Esophagus muscularis mucosa (tissue), 4 donors: ENCODE measurements around the gene ULBP1. TPM values are rescaled to one million over a fixed set of nuclear protein-coding genes. Genes with fewer than 3 reads are reported as not detected.
"Not testable (repeated sequence)": the region's sequence is repeated elsewhere in the genome, so short reads cannot be mapped to it uniquely, and the experiment has no call there.

Source experiments
- DNase-seq: peaks from one replicate; pipeline ENCODE4 v3.0.0-alpha.2; 2017; ENCODE audit errors: extremely low spot score
- H3K27ac ChIP-seq, 4 donors: fragments of 200-600 bp; sonication (generic); replicated peaks in 1 of 4; 1 replicate in 3 of 4; 2 replicates in 1 of 4; pipeline ENCODE4 v1.5.1; 2016 to 2019; ENCODE audit warnings: mild to moderate bottlenecking in 1 of 4
- H3K27me3 ChIP-seq, 4 donors: fragments of 200-600 bp; sonication (generic); one replicate each; pipeline versions ENCODE4 v1.5.1 to v1.6.0; 2016 to 2019
- H3K36me3 ChIP-seq, 4 donors: fragments of 200-600 bp; sonication (generic); one replicate each; pipeline ENCODE4 v1.5.1; 2016 to 2019
- H3K4me1 ChIP-seq, 4 donors: fragments of 200-600 bp; sonication (generic); one replicate each; pipeline ENCODE4 v1.5.1; 2016 to 2019
- H3K4me3 ChIP-seq, 4 donors: fragments of 200-600 bp; sonication (generic); 1 replicate in 2 of 4; 2 replicates in 2 of 4; pipeline ENCODE4 v1.5.1; 2016 to 2019; ENCODE audit warnings: mild to moderate bottlenecking in 4 of 4, moderate library complexity in 1 of 4
- H3K9me3 ChIP-seq, 4 donors: fragments of 200-600 bp; sonication (generic); 1 replicate in 3 of 4; 2 replicates in 1 of 4; pipeline ENCODE4 v1.5.1; 2016 to 2019
- EP300 ChIP-seq: sonication (generic); formaldehyde crosslinking; IDR thresholded peaks from one replicate; pipeline ENCODE4 v1.6.1; 2017; ENCODE audit warnings: antibody characterized with exemption
- POLR2A ChIP-seq: fragments of 450-650 bp; IDR thresholded peaks from one replicate; pipeline ENCODE4 v1.6.1; 2017; ENCODE audit warnings: antibody characterized with exemption, moderate library complexity, mild to moderate bottlenecking, low read depth
- POLR2AphosphoS5 ChIP-seq, 2 donors: sonication (generic); formaldehyde crosslinking; IDR thresholded peaks; one replicate each; pipeline ENCODE4 v1.6.1; 2017; ENCODE audit warnings: antibody characterized with exemption in 2 of 2
- WGBS: methylation state at CpG from one replicate; pipeline ENCODE4 v1.1.5; 2018; 5-methylcytosine and 5-hydroxymethylcytosine counted together
- intact Hi-C: fragments of 100-400 bp; cut with DNase I; formaldehyde crosslinking; loops from one replicate; pipeline ENCODE4 v1.15.1; 2023
- total RNA-seq, 4 donors: library from RNA; depleted of rRNA; stranded (reverse); fragments of >200 nt; gene quantifications; one replicate each; pipeline versions ENCODE4 v1.1.0 to v1.2.1, GENCODE V29; 2016
- TF ChIP-seq, protein P1 (sequence below), 3 experiments: fragments of 200-600 bp in 2 of 3; fragments of 450-650 bp in 1 of 3; sonication (generic) in 2 of 3; IDR thresholded peaks; one replicate each; pipeline ENCODE4 v1.5.1; 2017 to 2019; ENCODE audit warnings: antibody characterized with exemption in 3 of 3, mild to moderate bottlenecking in 2 of 3, moderate library complexity in 1 of 3

ULBP1 gene
- total RNA-seq, 4 donors from 2014 or later, result 0.17 TPM; not detected in 3

DNA sequence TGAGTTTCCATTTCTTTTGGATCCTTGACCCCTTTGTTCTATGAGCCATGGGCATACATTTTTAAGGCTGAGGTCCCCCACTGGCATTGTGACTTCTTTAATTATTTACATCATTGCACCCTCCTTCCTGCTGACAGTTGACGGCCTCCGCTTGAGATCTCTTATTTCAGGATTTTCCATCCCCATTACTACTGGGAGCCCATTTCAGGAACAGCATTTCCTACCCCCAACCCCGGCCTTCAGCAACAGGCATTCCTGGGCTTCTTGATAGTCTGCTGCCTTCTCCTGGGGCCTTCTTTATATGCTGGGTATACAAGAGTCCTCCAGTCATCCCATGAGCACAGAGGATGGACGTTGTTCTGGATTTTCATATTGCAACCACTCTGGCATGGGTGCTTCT, 3.8 kb downstream of the ULBP1 start:
- no peak for DNase-seq
- TF ChIP-seq POLR2AphosphoS5 (IDR thresholded peaks at IDR 0.05) (no peak), EP300 (no peak), POLR2A (no peak)
- TF ChIP-seq, protein P1, sequence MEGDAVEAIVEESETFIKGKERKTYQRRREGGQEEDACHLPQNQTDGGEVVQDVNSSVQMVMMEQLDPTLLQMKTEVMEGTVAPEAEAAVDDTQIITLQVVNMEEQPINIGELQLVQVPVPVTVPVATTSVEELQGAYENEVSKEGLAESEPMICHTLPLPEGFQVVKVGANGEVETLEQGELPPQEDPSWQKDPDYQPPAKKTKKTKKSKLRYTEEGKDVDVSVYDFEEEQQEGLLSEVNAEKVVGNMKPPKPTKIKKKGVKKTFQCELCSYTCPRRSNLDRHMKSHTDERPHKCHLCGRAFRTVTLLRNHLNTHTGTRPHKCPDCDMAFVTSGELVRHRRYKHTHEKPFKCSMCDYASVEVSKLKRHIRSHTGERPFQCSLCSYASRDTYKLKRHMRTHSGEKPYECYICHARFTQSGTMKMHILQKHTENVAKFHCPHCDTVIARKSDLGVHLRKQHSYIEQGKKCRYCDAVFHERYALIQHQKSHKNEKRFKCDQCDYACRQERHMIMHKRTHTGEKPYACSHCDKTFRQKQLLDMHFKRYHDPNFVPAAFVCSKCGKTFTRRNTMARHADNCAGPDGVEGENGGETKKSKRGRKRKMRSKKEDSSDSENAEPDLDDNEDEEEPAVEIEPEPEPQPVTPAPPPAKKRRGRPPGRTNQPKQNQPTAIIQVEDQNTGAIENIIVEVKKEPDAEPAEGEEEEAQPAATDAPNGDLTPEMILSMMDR (IDR thresholded peaks at IDR 0.05), result no peak
- peaks cover 0 to 87% (median 30%) of the 10 kb centered on the region in 4 donors for H3K27me3 ChIP-seq
- no peak overlapping the region for H3K4me3 ChIP-seq
- intact Hi-C loops, result no loop called here
- H3K4me1 ChIP-seq, result peaks cover 26 to 29% (median 28%) of the 10 kb centered on the region in 4 donors
- H3K27ac ChIP-seq, result no peak overlapping the region
- no peaks in the 10 kb centered on the region for H3K9me3 ChIP-seq
- 74% methylated on average over 4 of the region's 4 CpGs for WGBS
- H3K36me3 ChIP-seq, result no peaks in the 10 kb centered on the region

GRCh38 chr6:149967999-149968398, 4.3 kb downstream of the ULBP1 start:
- H3K27ac ChIP-seq, H3K36me3 ChIP-seq, DNase-seq, H3K4me3 ChIP-seq, intact Hi-C loops, H3K9me3 ChIP-seq: not testable (repeated sequence)
- H3K27me3 ChIP-seq, result peaks cover 0 to 84% (median 28%) of the 10 kb centered on the region in 4 donors
- H3K4me1 ChIP-seq, result peaks cover 24 to 27% (median 26%) of the 10 kb centered on the region in 4 donors
- WGBS, result 53% methylated on average over 2 of the region's 2 CpGs

GRCh38 chr6:149968909-149969308, 5.2 kb downstream of the ULBP1 start:
- 80% methylated on average over 2 of the region's 2 CpGs for WGBS

GRCh38 chr6:149969635-149970034, 5.9 kb downstream of the ULBP1 start:
- Histone ChIP-seq H3K9me3 (no peaks in the 10 kb centered on the region), H3K4me3 (no peak overlapping the region), H3K36me3 (no peaks in the 10 kb centered on the region), H3K27me3 (peaks cover 0 to 82% (median 18%) of the 10 kb centered on the region in 4 donors), H3K27ac (no peak overlapping the region), H3K4me1 (peaks cover 9 to 11% (median 10%) of the 10 kb centered on the region in 4 donors)
- 69% methylated on average over 2 of the region's 2 CpGs for WGBS
- TF ChIP-seq, protein P1 (IDR thresholded peaks at IDR 0.05), result no peak
- no peak for DNase-seq
- intact Hi-C loops, result no loop called here

More at GRCh38 chr6:149968909-149969308, 5.2 kb downstream of the ULBP1 start:
- H3K9me3 ChIP-seq, DNase-seq, H3K4me3 ChIP-seq, intact Hi-C loops, H3K36me3 ChIP-seq, H3K27ac ChIP-seq: not testable (repeated sequence)
- peaks cover 16 to 18% (median 17%) of the 10 kb centered on the region in 4 donors for H3K4me1 ChIP-seq
- peaks cover 0 to 82% (median 24%) of the 10 kb centered on the region in 4 donors for H3K27me3 ChIP-seq

DNA sequence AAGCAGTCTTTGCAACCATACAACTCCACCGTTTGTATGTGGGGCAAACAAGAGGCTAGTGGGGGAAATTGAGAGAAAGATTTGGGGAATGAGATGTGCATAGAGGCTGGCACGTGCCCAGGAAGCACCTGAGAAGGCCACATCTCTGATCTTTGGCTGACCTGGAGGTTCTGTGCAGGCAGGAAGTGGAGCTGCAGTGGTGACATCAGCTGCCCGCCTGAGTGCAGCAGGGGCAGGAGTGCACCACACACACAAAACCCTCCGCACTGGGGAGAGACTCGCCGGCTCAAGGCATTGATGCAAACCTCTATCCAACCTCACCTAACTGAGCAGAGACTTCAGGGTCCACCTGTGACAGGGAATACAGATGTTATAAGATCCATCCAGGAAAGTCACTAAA, 10.7 kb downstream of the ULBP1 start:
- WGBS, result 67% methylated on average over 6 of the region's 6 CpGs
- H3K4me3 ChIP-seq, intact Hi-C loops: not testable (repeated sequence)

DNA sequence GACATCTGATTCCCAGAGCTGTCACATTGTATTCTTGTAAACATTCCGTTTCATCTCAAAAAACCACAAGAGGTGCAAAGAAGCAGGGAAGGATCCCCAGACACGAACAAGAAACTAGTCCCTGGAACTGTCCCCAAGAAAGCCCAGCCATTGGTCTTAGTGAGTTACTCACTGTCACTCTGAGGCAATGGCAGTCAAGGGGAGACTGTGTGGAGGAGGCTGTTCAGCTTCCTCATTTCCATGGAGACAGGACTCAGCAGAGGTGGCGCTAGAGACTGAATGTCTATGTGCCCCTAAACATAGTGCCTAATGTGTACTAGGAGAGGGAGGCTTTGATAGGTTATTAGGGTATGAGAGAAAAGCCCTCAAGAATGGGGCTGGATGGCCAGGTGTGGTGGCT, 11.1 kb downstream of the ULBP1 start:
- H3K27me3 ChIP-seq, result peaks cover 0 to 67% (median 2%) of the 10 kb centered on the region in 4 donors

More for the DNA sequence above, 10.7 kb downstream of the ULBP1 start:
- not testable (repeated sequence) for H3K27ac ChIP-seq, H3K36me3 ChIP-seq, H3K9me3 ChIP-seq, H3K4me1 ChIP-seq, DNase-seq
- peaks cover 0 to 67% (median 2%) of the 10 kb centered on the region in 4 donors for H3K27me3 ChIP-seq

More for the DNA sequence above, 11.1 kb downstream of the ULBP1 start:
- intact Hi-C loops, result no loop called here
- no peaks in the 10 kb centered on the region for H3K36me3 ChIP-seq
- no peak for DNase-seq
- TF ChIP-seq EP300 (no peak), POLR2AphosphoS5 (IDR thresholded peaks at IDR 0.05) (no peak), POLR2A (no peak)
- TF ChIP-seq, protein P1 (IDR thresholded peaks at IDR 0.05), result no peak
- H3K9me3 ChIP-seq, result no peaks in the 10 kb centered on the region
- WGBS, result 38% methylated on average over 3 of the region's 3 CpGs
- H3K4me1 ChIP-seq, result no peaks in the 10 kb centered on the region
- H3K27ac ChIP-seq, result no peak overlapping the region
- no peak overlapping the region for H3K4me3 ChIP-seq
